ENCODE data around the gene SLC35F3.

DNA sequence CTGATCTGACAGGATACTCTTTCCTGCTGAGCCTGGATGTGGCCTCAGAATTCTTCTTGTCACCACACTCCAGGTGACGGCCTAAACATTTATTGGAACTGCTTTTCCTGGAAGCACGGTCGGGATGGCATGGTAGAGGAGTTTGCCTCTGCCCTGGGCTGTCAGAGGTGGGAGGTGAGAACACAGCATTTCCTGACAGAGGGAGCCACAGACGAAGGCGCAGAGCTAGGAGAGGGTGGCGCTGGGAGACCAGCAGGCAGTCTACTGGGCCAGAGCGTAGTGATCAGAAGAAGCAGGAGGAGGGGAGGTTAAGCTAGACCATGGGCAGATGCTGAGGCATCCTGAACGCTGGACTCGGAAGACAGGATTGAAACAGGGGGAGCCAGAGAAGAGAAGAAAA, 315.2 kb downstream of the SLC35F3 start:
- TF ChIP-seq, protein P1, sequence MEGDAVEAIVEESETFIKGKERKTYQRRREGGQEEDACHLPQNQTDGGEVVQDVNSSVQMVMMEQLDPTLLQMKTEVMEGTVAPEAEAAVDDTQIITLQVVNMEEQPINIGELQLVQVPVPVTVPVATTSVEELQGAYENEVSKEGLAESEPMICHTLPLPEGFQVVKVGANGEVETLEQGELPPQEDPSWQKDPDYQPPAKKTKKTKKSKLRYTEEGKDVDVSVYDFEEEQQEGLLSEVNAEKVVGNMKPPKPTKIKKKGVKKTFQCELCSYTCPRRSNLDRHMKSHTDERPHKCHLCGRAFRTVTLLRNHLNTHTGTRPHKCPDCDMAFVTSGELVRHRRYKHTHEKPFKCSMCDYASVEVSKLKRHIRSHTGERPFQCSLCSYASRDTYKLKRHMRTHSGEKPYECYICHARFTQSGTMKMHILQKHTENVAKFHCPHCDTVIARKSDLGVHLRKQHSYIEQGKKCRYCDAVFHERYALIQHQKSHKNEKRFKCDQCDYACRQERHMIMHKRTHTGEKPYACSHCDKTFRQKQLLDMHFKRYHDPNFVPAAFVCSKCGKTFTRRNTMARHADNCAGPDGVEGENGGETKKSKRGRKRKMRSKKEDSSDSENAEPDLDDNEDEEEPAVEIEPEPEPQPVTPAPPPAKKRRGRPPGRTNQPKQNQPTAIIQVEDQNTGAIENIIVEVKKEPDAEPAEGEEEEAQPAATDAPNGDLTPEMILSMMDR (conservative IDR thresholded peaks at IDR 0.05 in 1 of 2, IDR thresholded peaks at IDR 0.05 in 1 of 2; ENCODE audit: extremely low read depth in 1 of 2, insufficient read depth in 1 of 2, low read depth in 1 of 2, low read length in 2 of 2) = no peak
- no peak for TF ChIP-seq EZH2 (IDR thresholded peaks at IDR 0.05; ENCODE audit: borderline replicate concordance, low read length)

Measured in mammary epithelial cell (primary cell).